Right forelimb (tissue), 1 donor: ENCODE data around the gene RANBP3.

ENCODE experiments used
- DNase-seq: peaks from one replicate; pipeline ENCODE4 v3.0.0-alpha.2; 2018

The RANBP3 gene

DNA sequence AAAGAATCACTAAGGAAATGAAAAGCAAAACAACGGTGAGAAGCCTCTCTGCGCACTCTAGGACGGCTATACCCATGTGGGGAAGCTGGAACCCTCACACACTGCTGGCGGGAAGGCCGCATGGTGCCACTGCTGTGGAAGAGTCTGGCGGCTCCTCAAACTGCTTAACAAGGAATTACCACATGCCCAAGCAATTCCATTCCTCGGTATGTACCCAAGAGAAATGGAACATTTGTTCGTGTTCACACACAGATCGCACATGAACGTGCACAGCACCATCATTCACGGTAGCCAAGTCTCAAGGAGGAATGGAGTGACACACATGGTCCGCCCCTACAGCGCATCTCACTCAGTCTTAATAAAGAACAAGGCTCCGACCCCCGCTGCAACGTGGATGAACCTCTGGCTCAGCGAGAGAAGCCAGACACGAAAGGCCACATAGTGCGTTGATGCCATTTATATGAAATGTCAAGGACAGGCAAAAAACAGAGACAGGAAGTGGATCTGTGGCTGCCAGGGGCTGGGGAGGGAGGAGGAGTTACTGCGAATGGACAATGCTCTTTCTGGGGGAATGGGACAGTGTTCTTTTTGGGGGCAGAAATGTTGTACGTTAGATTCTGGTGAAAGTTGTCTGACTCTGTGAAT, 56.3 kb downstream of the RANBP3 start:
- DNase-seq = no peak

DNA sequence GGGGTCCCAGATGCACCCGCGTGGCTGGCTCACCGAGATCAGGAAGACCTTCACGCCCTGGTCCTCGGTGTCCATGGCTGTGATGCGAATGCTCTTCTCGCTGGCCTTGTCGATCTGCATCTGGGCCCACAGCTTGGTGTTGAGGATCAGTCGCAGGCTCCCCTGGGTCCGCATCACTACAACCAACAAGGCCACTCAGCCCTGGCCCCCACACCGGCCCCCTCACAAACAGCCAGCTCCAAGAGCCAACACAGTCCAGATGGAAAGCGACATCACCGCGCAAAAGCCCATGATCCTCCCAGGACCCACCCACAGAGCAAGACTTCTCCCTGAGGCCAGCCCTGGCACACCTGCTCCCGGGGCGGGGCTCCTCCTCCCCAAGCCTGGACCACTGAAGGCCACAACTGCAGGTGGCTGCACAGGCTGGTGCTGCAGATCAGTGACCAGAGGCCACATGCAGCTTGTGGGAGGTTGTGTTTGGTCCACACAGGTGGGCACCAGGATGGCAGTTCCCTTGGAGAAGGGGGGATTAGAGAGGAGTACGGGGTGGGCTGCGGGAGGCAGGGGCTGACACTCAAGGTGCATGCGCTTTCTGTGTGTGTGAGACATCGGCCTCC, 59.4 kb downstream of the RANBP3 start:
- DNase-seq = no peak

DNA sequence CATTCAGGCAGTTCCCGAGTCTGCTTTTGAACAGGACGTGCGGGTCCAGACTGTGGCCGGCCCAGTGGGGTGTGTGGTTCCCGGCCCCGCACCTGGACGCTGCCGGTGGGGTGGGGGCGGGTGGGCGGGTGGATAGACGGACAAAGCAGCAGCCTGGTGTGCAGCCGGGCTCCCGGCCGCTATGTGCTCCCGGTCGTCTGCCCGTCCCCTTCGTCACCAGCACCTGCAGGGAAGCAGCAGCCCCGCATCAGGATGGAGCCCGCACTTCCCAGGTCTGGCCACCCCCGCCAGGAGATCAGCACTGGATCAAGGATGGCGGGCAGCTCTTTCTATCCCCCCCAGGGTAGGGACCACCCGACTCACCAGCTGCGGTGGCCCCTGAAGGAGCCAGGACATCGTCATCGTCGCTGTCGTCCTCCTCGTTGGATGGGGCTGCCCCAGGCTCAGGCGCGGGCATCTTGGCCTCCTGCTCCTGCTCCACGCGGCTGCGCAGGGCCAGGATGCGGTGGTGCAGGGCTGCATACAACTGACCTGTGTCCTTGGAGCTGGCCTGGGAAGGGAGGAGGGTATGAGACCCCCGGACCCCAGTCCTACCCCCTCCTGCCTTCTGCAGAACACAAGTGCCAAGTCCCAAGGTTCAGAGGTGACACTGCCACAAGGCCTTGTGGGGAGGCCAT, 60.4 kb downstream of the RANBP3 start:
- no peak for DNase-seq

DNA sequence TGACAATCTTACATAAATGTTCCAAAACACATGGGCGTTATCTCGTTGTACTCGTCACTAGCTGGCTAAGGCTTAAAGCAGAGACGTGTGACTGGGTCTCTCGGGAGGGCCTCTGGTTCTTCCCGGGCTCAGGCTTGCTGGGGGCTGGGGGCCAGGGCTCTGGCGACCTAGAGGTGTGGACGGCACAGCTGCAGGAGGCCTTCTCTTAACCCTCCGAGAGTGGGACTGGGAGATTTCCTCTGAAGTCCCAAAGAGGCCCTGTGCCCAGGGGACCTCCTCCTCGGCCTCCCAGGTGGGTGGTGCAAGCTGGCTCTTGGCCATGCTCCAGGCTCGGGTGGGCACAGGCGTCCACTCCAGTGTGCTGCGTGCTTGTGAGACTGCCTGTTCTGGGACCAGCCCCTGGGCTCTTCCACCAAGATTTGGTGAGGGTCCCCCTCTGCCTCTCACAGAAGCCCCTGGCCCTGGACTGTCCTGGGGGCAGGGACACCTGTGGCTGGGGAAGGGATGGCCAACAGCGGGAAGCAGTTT, 61.7 kb downstream of the RANBP3 start:
- no peak for DNase-seq

DNA sequence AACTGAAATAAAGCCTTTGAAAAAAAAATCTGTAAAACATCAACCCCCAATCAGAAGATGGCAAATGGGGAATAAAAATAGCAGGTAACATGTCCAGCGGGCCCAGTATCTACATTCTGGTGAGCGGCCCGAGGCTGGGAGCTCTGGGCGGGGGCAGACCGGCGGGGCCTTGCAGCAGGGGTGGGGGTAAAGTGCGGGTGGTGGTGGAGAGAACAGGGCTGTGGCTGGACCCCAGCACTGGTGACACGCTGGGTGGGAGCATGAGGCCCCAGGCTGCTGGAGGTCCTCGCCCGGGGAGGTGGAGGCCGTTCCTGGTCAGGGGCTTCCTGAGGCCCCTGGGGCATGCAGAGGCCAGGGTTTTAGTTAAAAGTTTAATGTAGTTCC, 62.2 kb downstream of the RANBP3 start:
- no peak for DNase-seq

DNA sequence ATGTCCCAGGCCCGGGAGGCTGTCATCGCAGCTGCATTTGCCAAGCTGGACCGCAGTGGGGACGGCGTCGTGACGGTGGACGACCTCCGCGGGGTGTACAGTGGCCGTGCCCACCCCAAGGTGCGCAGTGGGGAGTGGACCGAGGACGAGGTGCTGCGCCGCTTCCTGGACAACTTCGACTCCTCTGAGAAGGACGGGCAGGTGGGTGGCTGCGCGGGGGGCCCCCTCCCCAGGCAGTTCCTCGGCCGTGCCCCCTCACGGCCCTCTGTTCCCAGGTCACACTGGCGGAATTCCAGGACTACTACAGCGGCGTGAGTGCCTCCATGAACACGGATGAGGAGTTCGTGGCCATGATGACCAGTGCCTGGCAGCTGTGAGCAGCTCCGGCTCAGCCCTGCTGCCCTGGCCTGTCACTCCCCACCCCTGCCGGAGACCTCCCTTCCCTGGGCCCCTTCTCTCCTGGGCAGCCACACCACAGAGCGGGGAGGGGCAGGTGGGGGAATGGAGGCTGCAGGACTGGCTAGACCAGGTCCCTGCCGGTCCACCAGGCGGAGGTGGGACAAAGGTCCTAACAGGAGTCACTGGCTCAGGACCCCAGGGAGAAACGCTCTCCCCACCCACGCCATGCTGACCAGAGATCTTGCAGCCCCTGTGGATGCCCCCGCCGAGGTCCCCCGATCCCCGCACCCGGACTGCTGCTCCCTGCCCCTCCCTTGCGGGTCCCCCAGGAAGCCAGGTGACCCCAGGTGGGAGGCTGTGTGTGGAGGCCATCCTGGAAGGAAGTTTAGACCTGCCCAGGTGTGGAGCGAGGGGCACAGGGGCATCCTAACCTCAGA, 62.8 kb downstream of the RANBP3 start:
- DNase-seq = no peak

DNA sequence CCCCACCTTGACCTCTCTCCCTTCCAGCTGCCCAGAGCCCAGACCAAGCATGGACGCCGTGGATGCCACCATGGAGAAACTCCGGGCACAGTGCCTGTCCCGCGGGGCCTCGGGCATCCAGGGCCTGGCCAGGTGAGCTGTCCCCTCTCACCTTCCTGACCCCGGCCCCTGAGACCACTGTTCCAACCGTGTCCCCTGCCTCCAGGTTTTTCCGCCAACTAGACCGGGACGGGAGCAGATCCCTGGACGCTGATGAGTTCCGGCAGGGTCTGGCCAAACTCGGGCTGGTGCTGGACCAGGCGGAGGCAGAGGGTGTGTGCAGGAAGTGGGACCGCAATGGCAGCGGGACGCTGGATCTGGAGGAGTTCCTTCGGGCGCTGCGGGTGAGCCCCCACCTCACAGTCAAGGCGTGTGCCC, 63.6 kb downstream of the RANBP3 start:
- no peak for DNase-seq

DNA sequence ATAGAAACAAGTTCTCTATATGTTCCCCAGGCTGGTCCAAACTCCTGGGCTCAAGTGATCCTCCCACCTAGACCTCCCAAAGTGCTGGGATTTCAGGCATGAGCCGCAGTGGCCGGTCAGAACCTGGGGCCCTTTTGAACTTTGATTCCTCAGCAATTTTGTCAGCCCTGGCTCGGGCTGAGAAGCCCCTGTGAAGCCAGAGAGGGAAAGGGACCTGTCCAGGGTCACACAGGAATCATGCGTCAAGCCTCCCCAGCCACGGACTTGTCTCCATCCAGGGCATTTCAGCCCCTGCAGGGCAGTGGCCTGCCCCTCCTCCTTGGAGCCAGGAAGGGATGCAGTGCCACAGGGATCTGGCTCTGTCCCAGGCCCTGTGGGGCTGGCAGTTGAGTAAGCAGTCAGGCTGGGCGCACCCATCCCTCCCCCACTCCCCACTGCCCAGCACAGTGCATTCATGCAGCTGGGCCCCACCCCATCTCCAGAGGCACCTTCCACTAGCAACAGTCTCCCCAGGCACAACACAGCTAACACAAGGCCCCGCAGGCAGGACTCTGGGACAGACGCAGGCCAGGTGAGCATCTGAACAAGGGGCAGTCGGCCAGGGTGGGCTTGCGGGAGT, 64.1 kb downstream of the RANBP3 start, which contains the start of gene CAPS:
Gene CAPS (plus strand): TSS at position 516 of the 619 bp plus-strand sequence. CDS start 153 bp downstream, outside the sequence.
- no peak for DNase-seq

DNA sequence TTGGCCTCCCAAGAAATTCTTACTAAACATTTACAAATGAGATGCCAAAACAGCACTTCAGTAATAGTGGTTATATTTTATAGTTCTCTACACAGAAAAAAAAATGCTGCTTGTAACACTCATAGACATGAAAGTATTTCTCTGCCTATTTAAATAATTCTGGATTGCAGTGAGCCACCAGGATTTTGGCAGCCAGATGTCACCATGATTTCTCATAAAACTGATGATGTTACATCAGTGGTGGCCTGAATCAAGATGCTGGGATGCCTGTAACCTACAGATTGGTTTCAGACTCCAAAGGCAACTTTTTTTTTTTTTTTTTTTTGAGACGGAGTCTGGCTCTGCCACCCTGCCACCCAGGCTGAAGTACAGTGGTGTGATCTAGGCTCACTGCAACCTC, 66.6 kb downstream of the RANBP3 start:
- DNase-seq = no peak

DNA sequence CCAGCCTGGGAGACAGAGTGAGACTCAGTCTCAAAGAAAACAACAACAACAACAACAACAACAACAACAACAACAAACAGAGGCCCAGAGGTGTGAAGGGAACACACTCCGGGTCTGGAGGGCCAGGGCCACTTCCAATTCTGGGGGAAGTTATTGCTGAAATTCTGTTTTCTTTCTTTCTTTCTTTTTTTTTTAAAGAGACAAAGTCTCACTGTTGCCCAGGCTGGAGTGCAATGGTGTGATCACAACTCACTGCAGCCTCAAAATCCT, 67.4 kb downstream of the RANBP3 start:
- no peak for DNase-seq

DNA sequence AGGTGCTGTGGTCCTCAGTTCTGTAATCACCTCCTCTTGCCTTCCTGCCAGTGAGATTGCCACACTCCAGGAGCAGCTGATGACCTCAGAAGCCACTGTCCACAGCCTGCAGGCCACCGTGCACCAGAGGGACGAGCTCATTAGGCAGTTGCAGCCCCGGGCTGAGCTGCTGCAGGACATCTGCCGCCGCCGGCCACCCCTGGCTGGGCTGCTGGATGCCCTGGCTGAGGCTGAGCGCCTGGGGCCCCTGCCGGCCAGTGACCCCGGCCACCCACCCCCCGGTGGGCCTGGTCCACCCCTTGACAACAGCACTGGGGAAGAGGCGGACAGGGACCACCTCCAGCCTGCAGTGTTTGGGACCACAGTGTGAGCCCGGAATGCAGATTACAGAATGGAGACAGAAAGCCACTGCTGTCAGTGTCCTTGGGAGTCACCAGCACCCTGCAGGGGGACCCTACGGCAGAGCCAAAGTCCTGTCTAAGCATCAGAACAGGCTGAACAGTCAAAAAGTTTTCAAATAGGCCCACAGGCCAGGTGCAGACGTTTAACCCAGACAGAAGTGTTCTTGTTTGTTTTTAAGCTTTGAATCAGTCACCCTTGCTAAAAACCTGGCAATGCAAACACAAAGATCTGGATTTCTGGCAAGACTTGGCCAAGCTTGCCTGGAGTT, 69.0 kb downstream of the RANBP3 start:
- no peak for DNase-seq

DNA sequence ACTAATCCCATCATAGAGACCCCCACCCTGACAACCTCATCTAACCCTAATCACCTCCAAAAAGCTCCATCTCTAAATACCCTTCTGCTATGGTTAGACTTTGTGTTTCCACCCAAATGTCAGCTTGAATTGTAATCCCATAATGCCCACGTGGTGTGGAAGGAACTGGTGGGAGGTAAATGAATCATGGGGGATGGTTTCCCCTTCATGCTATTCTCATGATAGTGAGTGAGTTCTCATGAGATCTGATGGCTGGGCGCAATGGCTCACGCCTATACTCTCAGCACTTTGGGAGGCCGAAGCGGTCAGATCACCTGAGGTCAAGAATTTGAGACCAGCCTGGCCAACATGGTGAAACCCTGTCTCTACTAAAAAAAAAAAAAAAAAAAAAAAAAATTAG, 70.7 kb downstream of the RANBP3 start:
- no peak for DNase-seq

DNA sequence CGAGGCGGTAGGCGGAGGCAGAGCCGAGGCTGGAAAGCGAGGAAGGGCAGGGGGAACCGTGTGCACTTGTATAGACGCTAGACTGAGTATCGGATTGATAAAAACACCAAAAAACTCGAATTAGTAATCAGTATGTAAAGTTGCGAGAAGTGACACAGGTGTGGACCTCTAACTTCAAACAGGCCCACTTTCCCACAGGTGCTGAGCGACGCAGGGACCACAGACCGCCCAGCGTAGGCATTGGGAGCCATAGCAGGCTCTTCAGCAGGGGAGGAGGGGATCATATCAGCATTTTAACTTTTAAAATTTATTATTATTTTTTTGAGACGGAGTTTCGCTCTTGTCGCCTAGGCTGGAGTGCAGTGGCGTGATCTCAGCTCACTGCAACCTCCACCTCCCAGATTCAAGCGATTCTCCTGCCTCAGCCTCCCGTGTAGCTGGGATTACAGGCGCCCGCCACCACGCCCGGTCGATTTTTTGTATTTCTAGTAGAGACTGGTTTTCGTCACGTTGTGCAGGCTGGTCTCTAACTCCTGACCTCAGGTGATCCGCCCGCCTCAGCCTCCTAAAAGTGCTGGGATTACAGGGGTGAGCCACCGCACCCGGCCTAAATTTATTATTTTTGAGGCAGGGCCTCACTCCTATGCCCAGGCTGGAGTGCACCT, 72.7 kb downstream of the RANBP3 start:
- DNase-seq = no peak

DNA sequence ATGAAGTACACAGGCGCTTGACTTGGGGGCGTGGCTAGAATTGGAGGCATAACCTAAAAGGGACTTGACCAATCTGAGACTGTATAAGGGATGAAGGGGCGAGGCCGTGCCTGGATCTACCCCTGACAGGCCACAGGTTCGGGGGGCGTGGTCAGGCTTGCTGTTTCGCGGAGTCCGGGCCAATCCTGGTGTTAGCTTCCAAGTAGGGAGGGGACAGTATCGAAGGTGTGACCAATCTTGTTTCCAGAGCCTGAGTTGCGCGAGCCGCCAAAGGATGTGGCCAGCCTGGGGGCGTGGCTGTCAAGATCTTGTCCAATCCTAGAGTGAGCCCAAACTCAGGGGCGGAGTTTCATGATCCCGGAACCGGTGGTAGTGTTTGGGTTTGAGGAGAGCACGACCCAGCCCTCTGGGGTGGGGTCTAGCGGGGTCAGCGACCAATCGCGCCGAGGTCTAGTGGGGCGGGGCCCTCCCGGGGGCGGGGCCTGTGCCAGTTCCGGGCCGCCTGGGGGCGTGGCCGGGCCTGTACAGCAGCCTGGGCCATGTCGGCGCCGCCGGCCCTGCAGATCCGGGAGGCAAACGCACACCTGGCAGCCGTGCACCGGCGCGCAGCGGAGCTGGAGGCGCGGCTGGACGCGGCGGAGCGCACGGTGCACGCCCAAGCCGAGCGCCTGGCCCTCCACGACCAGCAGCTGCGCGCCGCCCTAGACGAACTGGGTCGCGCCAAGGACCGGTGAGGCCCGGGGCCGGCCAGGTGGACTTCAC, 73.4 kb downstream of the RANBP3 start, which contains the start of gene VMAC:
Gene VMAC (plus strand): TSS at position 521 of the 762 bp plus-strand sequence. CDS start 19 bp downstream, at position 540.
- peak; percentile 100 for DNase-seq

DNA sequence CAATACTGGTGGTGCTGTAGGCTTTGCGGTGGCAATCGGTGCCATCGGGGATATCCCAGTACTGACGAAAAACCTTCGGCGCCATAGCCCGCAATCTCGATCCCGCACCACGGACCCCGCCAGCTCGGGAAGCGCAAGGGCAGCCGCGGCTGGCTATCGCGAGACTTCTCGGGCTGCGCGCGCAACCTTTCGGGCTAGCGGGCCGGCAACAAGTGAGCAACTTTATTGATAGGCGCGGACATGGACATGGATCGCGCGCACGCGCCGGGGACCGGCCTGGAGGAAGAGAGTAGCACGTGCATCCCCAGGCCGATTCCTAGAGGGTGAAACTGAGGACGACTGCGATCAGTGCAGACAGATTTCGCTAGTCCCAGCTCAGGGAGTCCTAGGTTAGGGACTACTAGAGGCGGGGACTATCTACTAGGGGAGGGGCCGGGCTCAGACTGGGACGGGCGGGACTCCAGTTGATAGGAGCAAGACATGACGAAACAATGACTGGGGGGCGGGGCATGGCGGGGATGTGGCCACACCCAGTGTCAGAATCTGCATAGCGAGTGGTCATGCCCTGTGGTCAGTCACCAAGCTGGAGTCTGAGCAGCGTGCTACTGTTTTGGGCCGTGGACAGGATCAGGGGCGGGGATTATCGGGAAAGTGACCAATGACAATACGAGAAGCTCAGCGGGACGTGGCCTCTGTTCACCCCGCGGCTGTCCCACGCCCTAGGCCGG, 74.2 kb downstream of the RANBP3 start, which contains the start of gene NDUFA11:
Gene NDUFA11 (minus strand): TSS at position 167 of the 728 bp plus-strand sequence. CDS start 82 bp downstream, at position 85.
- peak; percentile 98 for DNase-seq

DNA sequence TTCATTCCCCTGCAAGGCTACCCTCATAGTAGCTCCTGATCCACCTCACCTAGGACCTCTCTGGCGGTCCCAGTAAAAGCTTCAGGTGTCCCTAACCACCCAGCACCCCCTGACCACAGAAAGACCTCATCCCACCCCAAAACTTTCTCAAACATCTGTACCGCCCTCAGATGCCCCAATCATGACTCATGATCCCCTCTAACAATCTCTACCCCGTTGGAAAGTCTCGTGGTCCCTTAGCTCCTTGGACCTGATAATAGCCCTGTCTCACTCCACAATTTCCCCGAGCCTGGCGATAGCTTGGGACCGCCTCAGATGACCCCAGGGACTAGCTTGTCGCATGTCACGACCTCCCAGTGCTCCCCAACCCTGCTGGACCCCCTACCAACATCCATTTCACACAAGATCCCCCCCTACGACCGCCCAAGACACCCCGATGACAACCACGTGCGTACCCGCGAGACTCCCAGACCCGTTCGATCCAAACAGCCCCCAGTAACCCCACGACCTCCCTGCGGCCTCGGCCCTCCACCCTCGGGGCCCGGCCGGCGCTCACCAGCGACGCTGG, 74.8 kb downstream of the RANBP3 start:
- no peak for DNase-seq

DNA sequence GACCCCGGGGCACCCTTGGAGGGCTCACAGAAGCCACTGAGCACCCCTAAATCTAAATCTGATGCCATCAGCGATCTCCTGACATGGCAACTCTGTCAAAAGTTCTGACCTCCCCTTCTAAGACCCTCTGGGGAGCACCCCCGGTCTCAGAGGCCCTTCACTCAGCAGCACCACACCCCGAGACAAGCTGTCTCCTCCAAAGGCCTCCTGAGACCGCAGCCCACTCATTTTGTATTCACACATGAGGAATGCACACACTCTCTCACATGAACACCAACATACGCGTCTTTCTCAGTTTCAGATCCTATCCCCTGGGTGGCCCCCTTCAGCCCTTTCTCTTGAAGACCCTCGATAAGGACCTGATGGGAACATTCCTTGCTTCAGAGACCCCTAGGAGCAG, 77.0 kb downstream of the RANBP3 start:
- no peak for DNase-seq

DNA sequence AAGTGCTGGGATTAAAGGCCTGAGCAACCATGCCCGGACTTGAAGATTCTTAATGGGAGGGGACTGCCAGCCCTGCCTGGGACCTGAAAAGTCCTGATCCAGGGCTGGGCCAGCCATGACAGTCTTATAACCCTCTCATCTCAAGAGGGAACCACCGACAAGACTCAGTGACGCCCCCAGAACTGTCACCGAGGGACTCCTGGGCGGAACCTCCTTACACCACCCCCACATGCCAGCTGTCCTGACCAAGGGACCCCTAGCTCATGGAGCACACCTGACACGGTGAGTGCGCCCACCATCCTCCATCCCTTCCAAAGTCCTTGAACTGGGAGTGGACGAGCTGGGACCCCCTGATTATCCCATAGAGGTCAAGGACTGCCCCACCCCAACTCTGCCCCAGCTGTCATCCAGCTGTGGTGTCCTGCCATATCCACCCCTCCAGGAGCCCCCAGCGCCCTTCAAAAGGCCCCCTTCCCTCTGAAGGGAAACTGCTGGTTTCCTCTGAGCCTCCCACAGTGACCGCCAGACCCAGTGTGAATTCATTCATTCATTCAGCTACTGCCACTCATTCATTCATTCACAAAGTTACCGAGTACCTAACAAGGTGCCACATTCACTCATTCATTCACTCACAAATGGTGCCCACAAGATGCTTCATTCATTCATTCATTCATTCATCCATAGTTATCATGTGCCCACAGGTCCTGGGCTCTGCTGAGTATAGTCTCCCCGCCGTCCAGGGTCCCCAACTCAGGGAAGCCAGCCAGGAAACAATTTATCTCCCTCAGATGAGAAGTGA, 78.0 kb downstream of the RANBP3 start:
- no peak for DNase-seq
